SK-N-SH (cell line): ENCODE measurements around the gene MAOB. TPM values are rescaled to one million over a fixed set of nuclear protein-coding genes. Genes with fewer than 3 reads are reported as not detected.
"Not testable (repeated sequence)": the region's sequence is repeated elsewhere in the genome, so short reads cannot be mapped to it uniquely, and the experiment has no call there.

Experiments
- CTCF ChIA-PET: fragments of 300-600, 350-600 bp; formaldehyde crosslinking; extraction: SDS; loops from one replicate; lab custom pipeline; 2021; lab: Yijun Ruan, JAX
- POLR2A ChIA-PET: fragments of 350-600 bp; sonication (Branson Sonifier 250); formaldehyde crosslinking; extraction: SDS; loops from one replicate; lab custom pipeline; 2020; ENCODE audit warnings: antibody characterized with exemption, inconsistent platforms; lab: Yijun Ruan, JAX
- DNase-seq: peaks from one replicate; pipeline ENCODE4 v3.0.0; 2012
- H2AFZ ChIP-seq: fragments of 200-600 bp; sonication (generic); 2 replicates; pipeline ENCODE4 v1.8.1; 2016; ENCODE audit warnings: antibody characterized with exemption, mild to moderate bottlenecking, low read depth
- H3F3A ChIP-seq: fragments of 200-600 bp; sonication (generic); replicated peaks from 2 replicates; pipeline ENCODE3; 2016; ENCODE audit warnings: antibody characterized with exemption, mild to moderate bottlenecking; ENCODE audit not compliant: insufficient read depth
- H3K27ac ChIP-seq, 2 experiments: fragments of 200-500 bp in 1 of 2; fragments of 200-600 bp in 1 of 2; sonication (Bioruptor generic) in 1 of 2; sonication (generic), shearing (Covaris generic) in 1 of 2; 2 replicates each; pipeline versions ENCODE4 v1.5.1 to v1.6.1; 2014 to 2016; ENCODE audit warnings: low read depth in 2 of 2, inconsistent platforms in 1 of 2, low read length in 1 of 2, mild to moderate bottlenecking in 1 of 2, mixed read lengths in 1 of 2
- H3K27me3 ChIP-seq: fragments of 200-600 bp; sonication (generic), shearing (Covaris generic); 2 replicates; pipeline ENCODE4 v1.6.1; 2016; ENCODE audit warnings: mixed run types; ENCODE audit not compliant: insufficient read depth
- H3K36me3 ChIP-seq, 2 experiments: fragments of 200-500 bp in 1 of 2; fragments of 200-600 bp in 1 of 2; sonication (Bioruptor generic) in 1 of 2; sonication (generic) in 1 of 2; replicated peaks in 1 of 2; 2 replicates each; pipeline versions ENCODE3 to v1.5.1; 2014 to 2016; ENCODE audit warnings: low read length in 1 of 2, mild to moderate bottlenecking in 1 of 2; ENCODE audit not compliant: insufficient read depth in 2 of 2, control insufficient read depth in 1 of 2
- H3K4me1 ChIP-seq, 2 experiments: fragments of 200-500 bp in 1 of 2; fragments of 200-600 bp in 1 of 2; sonication (Bioruptor generic) in 1 of 2; sonication (generic), shearing (Covaris generic) in 1 of 2; 2 replicates each; pipeline versions ENCODE4 v1.5.1 to v1.6.1; 2014 to 2016; ENCODE audit warnings: low read depth in 1 of 2, low read length in 1 of 2, mixed run types in 1 of 2; ENCODE audit not compliant: insufficient read depth in 2 of 2, control insufficient read depth in 1 of 2
- H3K4me2 ChIP-seq: fragments of 200-600 bp; sonication (generic), shearing (Covaris generic); 2 replicates; pipeline ENCODE4 v1.6.1; 2017; ENCODE audit warnings: mixed run types
- H3K4me3 ChIP-seq, 2 experiments: fragments of 200-500 bp in 1 of 2; fragments of 200-600 bp in 1 of 2; sonication (Bioruptor generic) in 1 of 2; sonication (generic), shearing (Covaris generic) in 1 of 2; 2 replicates each; pipeline versions ENCODE4 v1.5.1 to v1.8.1; 2014 to 2016; ENCODE audit warnings: low read depth in 2 of 2, inconsistent platforms in 1 of 2, low read length in 1 of 2, mild to moderate bottlenecking in 1 of 2, mixed read lengths in 1 of 2, moderate library complexity in 1 of 2
- H3K79me2 ChIP-seq: fragments of 200-600 bp; sonication (generic); 2 replicates; pipeline ENCODE4 v1.8.1; 2017; ENCODE audit warnings: mild to moderate bottlenecking; ENCODE audit not compliant: insufficient read depth
- H3K9ac ChIP-seq: fragments of 200-600 bp; sonication (generic); 2 replicates; pipeline ENCODE4 v1.6.1; 2017; ENCODE audit warnings: mixed run types
- H3K9me2 ChIP-seq: fragments of 200-600 bp; sonication (generic); 2 replicates; pipeline ENCODE4 v1.6.1; 2017; ENCODE audit warnings: mixed run types
- H3K9me3 ChIP-seq: fragments of 200-600 bp; sonication (generic); 2 replicates; pipeline ENCODE4 v1.6.1; 2017; ENCODE audit warnings: mixed run types, mild to moderate bottlenecking, moderate library complexity
- H4K20me1 ChIP-seq: fragments of 200-600 bp; sonication (generic); 2 replicates; pipeline ENCODE4 v1.6.1; 2017; ENCODE audit warnings: mild to moderate bottlenecking, mixed run types; ENCODE audit not compliant: insufficient read depth
- CHD2 ChIP-seq: fragments of 150-350 bp; IDR thresholded peaks from 2 replicates; pipeline ENCODE4 v1.6.1; 2018; ENCODE audit warnings: low read length; ENCODE audit not compliant: partially characterized antibody
- ELF1 ChIP-seq: IDR thresholded peaks from 2 replicates; pipeline ENCODE4 v1.4.0; 2012
- FOSL2 ChIP-seq: IDR thresholded peaks from 2 replicates; pipeline ENCODE4 v1.4.0; 2012; ENCODE audit warnings: low read depth, mild to moderate bottlenecking, moderate library complexity, borderline replicate concordance
- GABPA ChIP-seq: IDR thresholded peaks from 2 replicates; pipeline ENCODE4 v1.4.0; 2012; ENCODE audit warnings: low read depth, mild to moderate bottlenecking
- GATA2 ChIP-seq: sonication (generic); formaldehyde crosslinking; IDR thresholded peaks from 2 replicates; pipeline ENCODE4 v1.5.0; 2020; ENCODE audit warnings: mild to moderate bottlenecking, missing genetic modification reagents
- JUND ChIP-seq: IDR thresholded peaks from 2 replicates; pipeline ENCODE4 v1.4.0; 2012
- MAX ChIP-seq: IDR thresholded peaks from 2 replicates; pipeline ENCODE4 v1.4.0; 2012; ENCODE audit warnings: low read depth
- NFIC ChIP-seq: IDR thresholded peaks from 2 replicates; pipeline ENCODE4 v1.4.0; 2012; ENCODE audit warnings: borderline replicate concordance
- RAD21 ChIP-seq: IDR thresholded peaks from 2 replicates; pipeline ENCODE4 v1.6.1; 2012; ENCODE audit warnings: mild to moderate bottlenecking, low read length
- TCF12 ChIP-seq: IDR thresholded peaks from 2 replicates; pipeline ENCODE4 v1.4.0; 2012
- YY1 ChIP-seq: IDR thresholded peaks from 2 replicates; pipeline ENCODE4 v1.4.0; 2012; ENCODE audit warnings: low read depth, mild to moderate bottlenecking
- WGBS: methylation state at CpG from one replicate; pipeline ENCODE4 v1.1.6; 2017; ENCODE audit warnings: low lambda C conversion rate; 5-methylcytosine and 5-hydroxymethylcytosine counted together
- polyA plus RNA-seq, 3 experiments: library from polyadenylated mRNA; depleted of rRNA; stranded (reverse); fragments of >200 nt; gene quantifications; 2 replicates each; pipeline ENCODE4 v1.2.3, GENCODE V29; 2012

MAOB gene
- polyA plus RNA-seq, 1 of the 3 experiments (the other 2 are of a cell fraction): 0.92 TPM

GRCh38 chrX:43910772-43911171, 28.5 kb upstream of the MAOB start:
- H3K4me1 ChIP-seq, H3K4me3 ChIP-seq, H3K27me3 ChIP-seq, POLR2A ChIA-PET, H3F3A ChIP-seq, H3K79me2 ChIP-seq, H2AFZ ChIP-seq, H3K4me2 ChIP-seq, H3K9me3 ChIP-seq, H3K36me3 ChIP-seq, CTCF ChIA-PET, DNase-seq, H4K20me1 ChIP-seq, H3K27ac ChIP-seq, H3K9ac ChIP-seq, H3K9me2 ChIP-seq: not testable (repeated sequence)
- WGBS: 33% methylated on average over 8 of the region's 8 CpGs

GRCh38 chrX:43910012-43910411, 27.8 kb upstream of the MAOB start:
- Histone ChIP-seq H3K4me1 (no peaks in the 10 kb centered on the region), H3K36me3 (no peaks in the 10 kb centered on the region)
- TF ChIP-seq FOSL2 (no peak), ELF1 (no peak), GATA2 (no peak)
- TF ChIP-seq, all 33 proteins: peak for 0
- H2AFZ ChIP-seq: no peak overlapping the region
- peaks cover 3% of the 10 kb centered on the region; the same call in 1 of the 2 replicates for H3K27me3 ChIP-seq
- WGBS: 14% methylated on average over 1 of the region's 1 CpG
- CTCF ChIA-PET: interaction anchor here (1.1 kb wide), 1 partner anchor 74 kb away, joined by 3 read pairs; no protein-coding TSS in a partner anchor
- no peak overlapping the region for H3K9ac ChIP-seq
- POLR2A ChIA-PET: no interaction called here
- no peaks in the 10 kb centered on the region for H3F3A ChIP-seq
- H3K27ac ChIP-seq: no peak overlapping the region
- no peak overlapping the region for H3K4me2 ChIP-seq
- H3K9me2 ChIP-seq: no peaks in the 10 kb centered on the region
- H3K79me2 ChIP-seq: no peaks in the 10 kb centered on the region
- H4K20me1 ChIP-seq: no peaks in the 10 kb centered on the region
- no peaks in the 10 kb centered on the region for H3K9me3 ChIP-seq
- H3K4me3 ChIP-seq: no peak overlapping the region
- no peak for DNase-seq

- no peaks in the 10 kb centered on the region for H3K27me3 ChIP-seq
- H3K4me3 ChIP-seq: no peak overlapping the region
- no peaks in the 10 kb centered on the region for H3K36me3 ChIP-seq
- H3K79me2 ChIP-seq: no peaks in the 10 kb centered on the region
- POLR2A ChIA-PET: no interaction called here
- WGBS: 78% methylated on average over 1 of the region's 1 CpG
- no peaks in the 10 kb centered on the region for H3F3A ChIP-seq
- DNase-seq: no peak
- H4K20me1 ChIP-seq: no peaks in the 10 kb centered on the region
- CTCF ChIA-PET: interaction anchor here (1.1 kb wide), 1 partner anchor 73 kb away, joined by 3 read pairs; no protein-coding TSS in a partner anchor
- H3K4me1 ChIP-seq: no peaks in the 10 kb centered on the region
- H2AFZ ChIP-seq: no peak overlapping the region
- H3K9me3 ChIP-seq: no peaks in the 10 kb centered on the region
- H3K9me2 ChIP-seq: no peaks in the 10 kb centered on the region
- H3K4me2 ChIP-seq: no peak overlapping the region
- H3K9ac ChIP-seq: no peak overlapping the region
- no peak for TF ChIP-seq TCF12
- no peak for TF ChIP-seq RAD21
- no peak for TF ChIP-seq MAX
- no peak for TF ChIP-seq GABPA
- TF ChIP-seq JUND: no peak
- no peak for TF ChIP-seq CHD2
- no peak for TF ChIP-seq YY1
- no peak for TF ChIP-seq NFIC
- H3K27ac ChIP-seq: no peak overlapping the region
Observed at GRCh38 chrX:43909141-43909540, 26.9 kb upstream of the MAOB start.
